Measurements from ENCODE around the gene TMEM198. TPM values are rescaled to one million over a fixed set of nuclear protein-coding genes. Genes with fewer than 3 reads are reported as not detected.

The TMEM198 gene
- total RNA-seq, 2 experiments from 2014 or later, result 0.86 to 1.1 TPM

- CTCF ChIA-PET, result interaction anchor here (0.6 to 5.7 kb wide), 10 partner anchors 9 to 128 kb away, joined by 3 to 56 read pairs (median 5); partner anchors contain the start of genes CHPF and TMEM198
- Mint-ChIP-seq H3K4me3 (no peak overlapping the region), H3K4me1 (ENCODE audit: low read depth) (no peaks in the 10 kb centered on the region), H3K9me3 (no peaks in the 10 kb centered on the region), H3K36me3 (ENCODE audit: low read depth) (no peaks in the 10 kb centered on the region), H3K27me3 (ENCODE audit: low read depth) (peaks cover 8% of the 10 kb centered on the region), H3K27ac (no peak overlapping the region)
- DNase-seq, result no peak
- intact Hi-C loops (cut with micrococcal nuclease), result no loop called here
These were observed 17.6 kb downstream of the TMEM198 start for GRCh38 chr2:219561179-219562048.

GRCh38 chr2:219562049-219563020 is 18.5 kb downstream of the TMEM198 start:
- Mint-ChIP-seq H3K4me3 (no peak overlapping the region), H3K4me1 (ENCODE audit: low read depth) (no peaks in the 10 kb centered on the region), H3K36me3 (ENCODE audit: low read depth) (no peaks in the 10 kb centered on the region), H3K9me3 (no peaks in the 10 kb centered on the region), H3K27me3 (ENCODE audit: low read depth) (peaks cover 14% of the 10 kb centered on the region), H3K27ac (no peak overlapping the region)
- CTCF ChIA-PET, result interaction anchor here (1.0 to 5.7 kb wide), 5 partner anchors 10 to 80 kb away, joined by 3 to 56 read pairs (median 3); partner anchors contain the start of genes CHPF and TMEM198
- DNase-seq, result no peak
- intact Hi-C loops (cut with micrococcal nuclease), result no loop called here

- intact Hi-C loops (cut with micrococcal nuclease), result no loop called here
- Mint-ChIP-seq H3K27ac (no peak overlapping the region), H3K36me3 (ENCODE audit: low read depth) (no peaks in the 10 kb centered on the region), H3K4me3 (no peak overlapping the region), H3K4me1 (ENCODE audit: low read depth) (no peaks in the 10 kb centered on the region), H3K9me3 (no peaks in the 10 kb centered on the region), H3K27me3 (ENCODE audit: low read depth) (peaks cover 18% of the 10 kb centered on the region)
- DNase-seq, result no peak
- CTCF ChIA-PET, result interaction anchor here (1.0 to 5.7 kb wide), 3 partner anchors 11 to 79 kb away, joined by 3 to 56 read pairs (median 7); partner anchors contain the start of genes CHPF and TMEM198
These were observed 19.6 kb downstream of the TMEM198 start for GRCh38 chr2:219563271-219563928.

GRCh38 chr2:219565130-219566080 is 21.6 kb downstream of the TMEM198 start:
- CTCF ChIA-PET, result interaction anchor here (0.8 kb wide), 1 partner anchor 8 kb away, joined by 3 read pairs; no protein-coding TSS in a partner anchor
- no peak overlapping the region for H3K4me3 Mint-ChIP-seq
- no peaks in the 10 kb centered on the region for H3K36me3 Mint-ChIP-seq (ENCODE audit: low read depth)
- DNase-seq, result no peak
- H3K27me3 Mint-ChIP-seq (ENCODE audit: low read depth), result peaks cover 33% of the 10 kb centered on the region
- intact Hi-C loops (cut with micrococcal nuclease), result no loop called here
- no peaks in the 10 kb centered on the region for H3K9me3 Mint-ChIP-seq
- H3K27ac Mint-ChIP-seq, result no peak overlapping the region
- no peaks in the 10 kb centered on the region for H3K4me1 Mint-ChIP-seq (ENCODE audit: low read depth)

GRCh38 chr2:219566640-219567039 is 22.8 kb downstream of the TMEM198 start:
- intact Hi-C loops (cut with micrococcal nuclease), result no loop called here
- Mint-ChIP-seq H3K4me1 (ENCODE audit: low read depth) (no peaks in the 10 kb centered on the region), H3K36me3 (ENCODE audit: low read depth) (no peaks in the 10 kb centered on the region), H3K9me3 (no peaks in the 10 kb centered on the region), H3K27ac (no peak overlapping the region), H3K4me3 (no peak overlapping the region), H3K27me3 (ENCODE audit: low read depth) (peaks cover 33% of the 10 kb centered on the region)
- CTCF ChIA-PET, result interaction anchor here (1.0 to 1.5 kb wide), 2 partner anchors 37 to 163 kb away, joined by 3 to 4 read pairs; no protein-coding TSS in a partner anchor
- DNase-seq, result no peak

- H3K36me3 Mint-ChIP-seq (ENCODE audit: low read depth), result no peaks in the 10 kb centered on the region
- no peak overlapping the region for H3K27ac Mint-ChIP-seq
- no peak overlapping the region for H3K4me3 Mint-ChIP-seq
- CTCF ChIA-PET, result interaction anchor here (1.0 to 1.5 kb wide), 2 partner anchors 37 to 164 kb away, joined by 3 to 4 read pairs; no protein-coding TSS in a partner anchor
- no peaks in the 10 kb centered on the region for H3K9me3 Mint-ChIP-seq
- DNase-seq, result no peak
- H3K4me1 Mint-ChIP-seq (ENCODE audit: low read depth), result no peaks in the 10 kb centered on the region
- intact Hi-C loops (cut with micrococcal nuclease), result no loop called here
- H3K27me3 Mint-ChIP-seq (ENCODE audit: low read depth), result peaks cover 38% of the 10 kb centered on the region
These were observed 23.3 kb downstream of the TMEM198 start for GRCh38 chr2:219567131-219567530.

- CTCF ChIA-PET, result interaction anchor here (1.5 kb wide), 1 partner anchor 38 kb away, joined by 4 read pairs; no protein-coding TSS in a partner anchor
These were observed 24.0 kb downstream of the TMEM198 start for GRCh38 chr2:219567791-219568361.

GRCh38 chr2:219569041-219569440 is 25.2 kb downstream of the TMEM198 start:
- no peaks in the 10 kb centered on the region for H3K36me3 Mint-ChIP-seq (ENCODE audit: low read depth)
- H3K27me3 Mint-ChIP-seq (ENCODE audit: low read depth), result peaks cover 42% of the 10 kb centered on the region
- no peak overlapping the region for H3K4me3 Mint-ChIP-seq
- no peak overlapping the region for H3K27ac Mint-ChIP-seq
- no peak for DNase-seq
- intact Hi-C loops (cut with micrococcal nuclease), result no loop called here
- no peaks in the 10 kb centered on the region for H3K9me3 Mint-ChIP-seq
- CTCF ChIA-PET, result interaction anchor here (0.6 to 0.7 kb wide), 2 partner anchors 28 to 39 kb away, joined by 3 to 4 read pairs; no protein-coding TSS in a partner anchor
- no peaks in the 10 kb centered on the region for H3K4me1 Mint-ChIP-seq (ENCODE audit: low read depth)

More at GRCh38 chr2:219567791-219568361, 24.0 kb downstream of the TMEM198 start:
- Mint-ChIP-seq H3K27ac (no peak overlapping the region), H3K4me1 (ENCODE audit: low read depth) (no peaks in the 10 kb centered on the region), H3K9me3 (no peaks in the 10 kb centered on the region), H3K4me3 (no peak overlapping the region), H3K36me3 (ENCODE audit: low read depth) (no peaks in the 10 kb centered on the region), H3K27me3 (ENCODE audit: low read depth) (peaks cover 37% of the 10 kb centered on the region)
- DNase-seq, result no peak
- intact Hi-C loops (cut with micrococcal nuclease), result no loop called here

- Mint-ChIP-seq H3K27me3 (ENCODE audit: low read depth) (peaks cover 39% of the 10 kb centered on the region), H3K36me3 (ENCODE audit: low read depth) (no peaks in the 10 kb centered on the region), H3K27ac (no peak overlapping the region), H3K9me3 (no peaks in the 10 kb centered on the region), H3K4me3 (no peak overlapping the region), H3K4me1 (ENCODE audit: low read depth) (no peaks in the 10 kb centered on the region)
- intact Hi-C loops (cut with micrococcal nuclease), result no loop called here
- no peak for DNase-seq
- CTCF ChIA-PET, result interaction anchor here (0.7 kb wide), 2 partner anchors 10 to 29 kb away, joined by 3 to 4 read pairs; no protein-coding TSS in a partner anchor
These were observed 25.8 kb downstream of the TMEM198 start for GRCh38 chr2:219569635-219570034.

GRCh38 chr2:219570194-219570923 is 26.5 kb downstream of the TMEM198 start:
- Mint-ChIP-seq H3K27me3 (ENCODE audit: low read depth) (peaks cover 42% of the 10 kb centered on the region), H3K36me3 (ENCODE audit: low read depth) (no peaks in the 10 kb centered on the region), H3K4me3 (peak overlapping the region; percentile 52), H3K4me1 (ENCODE audit: low read depth) (no peaks in the 10 kb centered on the region), H3K27ac (no peak overlapping the region), H3K9me3 (no peaks in the 10 kb centered on the region)
- intact Hi-C loops (cut with micrococcal nuclease), result no loop called here
- no peak for DNase-seq
- CTCF ChIA-PET, result interaction anchor here (0.7 to 1.4 kb wide), 3 partner anchors 11 to 167 kb away, joined by 3 to 6 read pairs (median 6); no protein-coding TSS in a partner anchor

Measured in activated naive CD4-positive, alpha-beta T cell treated with anti-CD3 and anti-CD28 coated beads for 36 hours (primary cell).